Skeletal muscle satellite cell (primary cell): ENCODE results near the gene CACNA2D2.

Source experiments
- H3K27me3 ChIP-seq: 2 replicates; pipeline ENCODE4 v1.7.0; 2013; ENCODE audit warnings: low read length; ENCODE audit not compliant: control insufficient read depth, insufficient read depth
- H3K36me3 ChIP-seq: 2 replicates; pipeline ENCODE4 v1.7.0; 2013; ENCODE audit warnings: mild to moderate bottlenecking, control low read depth, low read length; ENCODE audit not compliant: insufficient read depth
- H3K4me1 ChIP-seq: 2 replicates; pipeline ENCODE4 v1.7.0; 2013; ENCODE audit warnings: low read length; ENCODE audit not compliant: control insufficient read depth, insufficient read depth
- H3K4me2 ChIP-seq: 2 replicates; pipeline ENCODE4 v1.7.0; 2013; ENCODE audit warnings: mild to moderate bottlenecking, low read length
- H3K4me3 ChIP-seq: 2 replicates; pipeline ENCODE4 v1.7.0; 2013; ENCODE audit warnings: low read length
- H3K9ac ChIP-seq: 2 replicates; pipeline ENCODE4 v1.7.0; 2013; ENCODE audit warnings: mild to moderate bottlenecking, low read depth, low read length, moderate library complexity
- H3K9me3 ChIP-seq: replicated peaks from 2 replicates; pipeline ENCODE4 v1.7.0; 2013; ENCODE audit warnings: mild to moderate bottlenecking, control low read depth, low read length
- small RNA-seq: library from RNA; depleted of rRNA; stranded (forward); fragments of <200 nt; gene quantifications from one replicate; pipeline ENCODE3, GENCODE V24; 2012

CACNA2D2 gene

DNA sequence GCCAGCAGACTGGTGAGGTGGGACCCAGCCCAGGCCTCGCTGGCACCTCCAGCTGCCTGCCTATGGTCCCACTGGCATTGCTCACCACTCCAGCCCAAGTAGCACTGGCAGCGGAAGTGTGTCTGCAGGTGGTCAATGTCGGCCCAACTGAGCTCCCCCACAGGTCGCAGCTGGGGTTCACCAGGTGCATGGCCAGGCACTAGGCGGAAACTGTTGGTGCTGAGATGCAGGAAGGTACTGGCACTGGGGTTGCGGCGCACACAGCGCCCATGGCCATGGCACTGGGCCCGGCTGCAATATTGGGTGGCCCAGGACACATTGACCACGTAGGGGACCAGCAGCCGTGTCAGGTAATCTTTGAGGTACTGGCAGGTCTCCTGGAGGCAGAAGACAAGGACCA is 185.3 kb downstream of the CACNA2D2 start:
- Histone ChIP-seq H3K4me3 (no peak overlapping the region), H3K27me3 (no peaks in the 10 kb centered on the region), H3K4me1 (peaks cover 31% of the 10 kb centered on the region), H3K9ac (no peak overlapping the region), H3K36me3 (peaks cover 22% of the 10 kb centered on the region), H3K9me3 (no peaks in the 10 kb centered on the region), H3K4me2 (no peak overlapping the region)

DNA sequence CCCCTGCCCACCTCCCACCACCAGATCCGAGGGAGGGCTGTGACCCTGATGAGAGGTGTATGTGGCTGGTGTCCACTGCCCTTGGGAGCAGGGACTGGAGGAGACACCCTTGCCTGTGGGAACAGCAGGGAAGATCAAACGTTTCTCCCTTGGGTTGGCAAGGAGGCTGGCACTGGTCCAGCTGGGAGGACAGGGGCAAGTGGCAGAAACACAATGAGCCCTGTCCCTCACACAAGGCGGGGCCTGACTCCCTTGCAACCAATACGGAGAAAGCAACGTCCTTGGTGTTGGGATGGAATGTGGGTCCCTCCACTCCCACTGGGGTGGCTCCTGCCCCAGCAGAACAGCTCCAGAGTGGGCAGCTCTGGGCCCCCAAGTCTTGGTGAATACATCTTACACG is 186.1 kb downstream of the CACNA2D2 start:
- Histone ChIP-seq H3K4me3 (no peak overlapping the region), H3K4me1 (peaks cover 26% of the 10 kb centered on the region), H3K36me3 (peaks cover 22% of the 10 kb centered on the region), H3K4me2 (no peak overlapping the region), H3K27me3 (no peaks in the 10 kb centered on the region), H3K9ac (no peak overlapping the region), H3K9me3 (no peaks in the 10 kb centered on the region)

DNA sequence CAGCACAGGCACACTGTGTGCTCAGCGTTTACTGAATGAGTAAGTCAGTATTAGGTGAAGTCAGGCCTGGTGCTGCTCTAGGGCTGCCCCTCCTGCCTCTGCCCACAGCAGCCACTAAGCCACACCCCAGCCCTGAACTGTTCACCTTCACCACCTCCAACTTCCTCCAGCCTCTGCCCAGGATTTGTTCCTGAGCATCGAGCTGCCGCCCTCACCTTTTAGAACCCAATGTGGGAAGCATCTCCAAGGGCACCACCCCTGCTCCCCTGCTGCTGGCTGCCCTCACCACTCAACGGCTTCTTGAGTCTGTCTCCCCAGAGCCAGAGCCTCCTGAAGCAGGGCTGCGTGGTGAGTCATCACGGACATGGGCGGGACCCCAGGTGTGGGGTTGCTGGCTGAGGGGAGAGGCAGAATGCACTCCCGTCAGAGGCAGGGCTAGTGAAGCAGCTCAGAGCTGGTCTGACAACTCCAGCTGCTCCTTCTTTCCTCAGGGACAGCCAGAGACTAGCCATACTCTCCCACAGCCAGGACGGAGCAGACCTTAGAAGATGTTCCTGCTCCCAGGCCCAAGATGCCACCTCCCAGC is 186.7 kb downstream of the CACNA2D2 start:
- Histone ChIP-seq H3K36me3 (peaks cover 22% of the 10 kb centered on the region), H3K27me3 (no peaks in the 10 kb centered on the region), H3K4me3 (no peak overlapping the region), H3K4me1 (peaks cover 21% of the 10 kb centered on the region), H3K4me2 (no peak overlapping the region), H3K9ac (no peak overlapping the region), H3K9me3 (no peaks in the 10 kb centered on the region)

DNA sequence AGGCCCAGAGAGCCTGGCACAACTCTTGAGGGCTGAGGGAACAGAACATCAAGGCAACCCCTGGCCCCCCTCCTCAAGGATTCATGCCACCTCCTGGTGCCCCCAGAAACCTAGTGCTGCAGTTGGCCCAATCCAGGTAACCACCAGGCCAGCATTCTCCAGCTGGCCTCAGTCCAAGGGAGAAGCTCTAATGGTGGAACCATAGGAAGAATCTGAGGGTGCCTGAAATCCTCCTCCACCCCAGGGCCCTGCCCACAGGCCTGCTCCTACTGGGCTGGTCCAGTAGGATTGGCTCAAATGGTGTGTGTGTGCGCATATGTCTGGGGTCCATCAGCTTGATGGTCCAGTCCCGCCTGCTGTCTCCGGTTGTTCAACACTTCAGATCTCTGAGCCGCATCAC is 188.6 kb downstream of the CACNA2D2 start:
- Histone ChIP-seq H3K4me1 (peaks cover 13% of the 10 kb centered on the region), H3K36me3 (peaks cover 21% of the 10 kb centered on the region), H3K9ac (no peak overlapping the region), H3K9me3 (no peaks in the 10 kb centered on the region), H3K4me2 (no peak overlapping the region), H3K4me3 (no peak overlapping the region), H3K27me3 (no peaks in the 10 kb centered on the region)

DNA sequence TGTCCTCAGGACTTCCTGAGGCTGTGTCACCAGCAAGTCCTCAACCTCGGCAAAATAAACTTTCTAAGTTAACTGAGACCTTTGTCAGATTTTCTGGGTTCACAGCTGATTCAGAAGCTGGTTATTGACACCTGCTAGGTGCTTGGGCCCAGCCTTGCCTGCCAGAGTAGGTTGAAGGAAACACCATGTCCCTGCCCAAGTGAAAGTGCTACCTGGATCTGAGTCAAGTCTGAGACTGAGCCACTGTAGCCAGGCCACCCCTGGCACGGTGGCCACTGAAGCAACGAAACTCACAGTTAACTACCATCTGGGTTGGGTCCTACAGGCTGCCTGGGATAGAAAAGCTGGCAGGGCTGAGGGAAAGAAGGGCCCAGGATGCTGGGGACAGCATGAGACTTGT is 189.1 kb downstream of the CACNA2D2 start:
- H3K27me3 ChIP-seq, result no peaks in the 10 kb centered on the region
- H3K36me3 ChIP-seq, result peaks cover 17% of the 10 kb centered on the region
- peaks cover 10% of the 10 kb centered on the region for H3K4me1 ChIP-seq
- no peak overlapping the region for H3K9ac ChIP-seq
- H3K4me2 ChIP-seq, result no peak overlapping the region
- no peaks in the 10 kb centered on the region for H3K9me3 ChIP-seq
- no peak overlapping the region for H3K4me3 ChIP-seq

Small RNAs within 50 kb of the gene (small RNA-seq; reads per million reads assigned to genes)
- gene RNA5SP131, result 0.21 reads per million
